Suppressor macrophage treated with lipopolysaccharide for 1 hour (primary cell): Measurements from ENCODE around the gene DAAM2.
A peak's percentile ranks its signal among the peaks of the same experiment; 100 is the strongest.

Experiments used
- DNase-seq, 3 donors: peaks; one replicate each; pipeline ENCODE4 v3.0.0-alpha.2; 2020 to 2022

The DAAM2 gene

DNA sequence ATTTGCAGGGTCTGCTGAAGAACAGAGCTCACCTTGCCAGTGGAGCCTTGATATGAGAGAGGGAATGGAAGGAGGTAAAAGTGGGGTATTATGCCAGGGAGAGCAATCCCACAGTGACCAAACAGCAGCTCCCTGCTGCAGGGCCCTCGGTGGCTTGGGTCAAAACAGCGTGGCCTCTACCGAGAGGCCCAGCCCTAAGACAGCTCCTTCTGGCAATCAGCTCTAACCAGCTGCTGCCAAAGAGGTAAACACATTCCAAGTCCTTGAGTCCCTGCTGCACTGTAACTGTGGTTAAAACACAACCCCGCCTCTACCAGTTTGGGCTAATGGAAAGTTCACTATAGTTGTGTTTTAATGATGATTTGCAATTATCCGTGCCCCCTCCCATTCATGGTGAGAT lies 1.4 kb upstream of the DAAM2 start:
- no peak for DNase-seq

DNA sequence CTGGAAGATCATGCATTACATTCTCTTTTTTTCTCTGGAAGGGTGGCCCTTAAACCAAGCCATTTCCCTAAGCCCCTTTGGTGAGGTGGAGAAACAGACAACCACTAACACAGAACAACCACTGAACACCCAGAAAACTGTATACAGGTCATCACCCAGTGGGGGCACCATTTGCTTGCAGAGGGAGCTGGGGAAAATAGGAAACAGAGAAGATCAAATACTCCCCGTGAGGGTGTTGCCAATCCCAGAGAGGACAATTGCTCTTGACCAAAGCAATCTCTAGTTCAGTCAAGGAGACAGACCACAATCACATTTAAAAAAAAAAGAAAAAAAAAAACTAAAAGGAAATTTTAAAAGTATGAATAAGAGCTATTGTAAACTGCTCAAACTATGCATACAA lies 865 bp upstream of the DAAM2 start:
- DNase-seq: peak in 1 of 3 donors; percentile 12

DNA sequence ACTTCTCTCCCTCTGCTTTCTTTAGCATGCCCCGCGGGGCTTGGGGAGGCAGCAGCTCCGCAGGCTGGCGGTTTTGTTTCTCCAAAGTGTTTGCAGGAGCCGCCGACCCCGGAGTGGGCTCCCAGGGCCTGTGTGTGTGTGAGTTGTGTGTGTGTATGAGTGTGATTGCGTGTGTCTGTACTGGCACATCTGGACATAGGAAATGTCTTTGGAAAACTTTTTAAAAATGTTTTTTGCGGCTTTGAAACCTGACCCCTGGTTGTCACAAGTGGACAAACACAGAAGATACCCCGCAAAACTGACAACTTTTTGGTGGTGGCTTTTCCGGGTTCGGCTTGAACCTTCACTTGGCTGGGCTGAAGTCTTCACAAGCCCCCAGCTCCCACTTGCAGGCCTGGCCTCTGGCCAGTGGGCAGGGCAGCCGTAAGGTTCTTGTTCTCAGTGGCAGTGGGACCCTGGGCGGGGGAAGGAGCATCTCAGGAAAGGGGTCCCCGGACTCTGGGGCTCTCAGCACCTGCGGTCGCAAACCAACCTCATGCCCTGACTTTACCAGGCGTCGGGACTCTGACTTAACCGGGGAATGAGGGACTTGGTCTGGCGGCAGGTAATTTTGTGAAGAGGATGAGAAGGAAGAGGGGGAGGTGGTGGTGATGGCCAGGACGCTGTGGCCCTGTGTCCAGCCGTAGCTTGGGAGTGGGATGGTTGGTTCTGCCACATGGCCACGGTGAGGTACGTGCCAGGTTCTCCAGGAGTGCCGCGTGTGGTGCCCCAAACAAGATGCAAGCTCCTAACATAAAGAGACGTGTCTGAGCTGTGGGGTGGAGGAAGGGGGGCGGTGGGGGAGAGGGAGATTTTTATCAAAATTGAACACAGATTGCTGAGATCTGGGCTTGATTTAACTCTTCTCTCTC lies 619 bp downstream of the DAAM2 start:
- no peak for DNase-seq

DNA sequence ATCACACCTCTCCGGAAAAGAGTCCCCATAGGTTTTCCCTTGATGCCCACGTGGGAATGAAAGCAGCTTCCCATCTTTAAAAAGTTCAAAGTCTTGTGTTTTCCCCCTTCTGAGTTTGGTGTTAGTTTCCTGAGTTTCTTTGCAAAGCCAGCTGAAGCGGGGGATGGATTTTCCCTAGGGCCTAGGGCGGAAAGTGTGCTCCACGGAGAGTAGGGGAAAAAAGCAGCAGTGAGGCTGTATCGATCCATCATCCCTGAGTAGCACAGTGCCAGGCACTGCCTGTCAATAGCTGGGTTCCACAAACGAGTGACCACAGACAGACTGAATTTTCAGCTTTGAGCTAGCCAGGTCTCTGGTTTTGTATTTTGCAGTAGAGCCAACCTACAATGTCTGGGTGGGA lies 1.3 kb downstream of the DAAM2 start:
- no peak for DNase-seq

DNA sequence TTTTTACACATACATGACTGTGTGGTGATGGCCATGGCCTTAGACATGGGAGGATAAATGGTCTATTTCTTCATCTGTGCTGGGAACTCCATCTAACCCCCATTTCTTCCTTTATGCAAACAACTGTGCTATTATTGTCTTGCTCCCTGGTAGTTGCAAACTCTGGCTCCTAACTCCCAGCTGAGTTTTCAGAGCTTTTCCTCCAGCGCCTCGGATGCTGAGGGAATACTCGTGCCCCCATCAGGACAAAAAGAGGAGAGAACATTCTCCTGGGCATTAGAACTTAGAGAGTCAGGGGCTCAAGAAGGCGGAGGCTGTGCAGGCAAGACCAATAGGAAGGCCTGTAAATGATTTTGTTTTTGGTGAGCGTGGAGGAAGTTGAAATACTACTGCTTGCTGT lies 2.1 kb downstream of the DAAM2 start:
- DNase-seq: no peak

DNA sequence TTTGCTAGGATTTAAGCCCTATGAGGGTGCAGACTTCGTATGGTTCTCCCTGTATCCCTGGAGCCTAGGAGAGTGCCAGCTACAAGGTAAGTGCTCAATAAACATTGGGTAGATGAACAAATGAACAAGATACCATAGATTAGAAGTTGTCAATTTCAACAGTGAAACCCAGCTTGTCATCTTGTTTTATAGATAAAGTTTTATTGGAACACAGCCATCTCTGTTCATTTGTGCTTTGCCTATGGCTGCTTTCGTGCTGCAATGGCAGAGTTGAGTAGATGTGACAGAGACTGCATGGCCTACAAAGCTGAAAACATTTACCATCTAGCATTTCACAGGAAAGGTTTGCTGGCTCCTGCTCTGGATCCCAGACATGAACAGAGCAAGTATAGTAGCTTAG lies 5.6 kb downstream of the DAAM2 start:
- DNase-seq: no peak

DNA sequence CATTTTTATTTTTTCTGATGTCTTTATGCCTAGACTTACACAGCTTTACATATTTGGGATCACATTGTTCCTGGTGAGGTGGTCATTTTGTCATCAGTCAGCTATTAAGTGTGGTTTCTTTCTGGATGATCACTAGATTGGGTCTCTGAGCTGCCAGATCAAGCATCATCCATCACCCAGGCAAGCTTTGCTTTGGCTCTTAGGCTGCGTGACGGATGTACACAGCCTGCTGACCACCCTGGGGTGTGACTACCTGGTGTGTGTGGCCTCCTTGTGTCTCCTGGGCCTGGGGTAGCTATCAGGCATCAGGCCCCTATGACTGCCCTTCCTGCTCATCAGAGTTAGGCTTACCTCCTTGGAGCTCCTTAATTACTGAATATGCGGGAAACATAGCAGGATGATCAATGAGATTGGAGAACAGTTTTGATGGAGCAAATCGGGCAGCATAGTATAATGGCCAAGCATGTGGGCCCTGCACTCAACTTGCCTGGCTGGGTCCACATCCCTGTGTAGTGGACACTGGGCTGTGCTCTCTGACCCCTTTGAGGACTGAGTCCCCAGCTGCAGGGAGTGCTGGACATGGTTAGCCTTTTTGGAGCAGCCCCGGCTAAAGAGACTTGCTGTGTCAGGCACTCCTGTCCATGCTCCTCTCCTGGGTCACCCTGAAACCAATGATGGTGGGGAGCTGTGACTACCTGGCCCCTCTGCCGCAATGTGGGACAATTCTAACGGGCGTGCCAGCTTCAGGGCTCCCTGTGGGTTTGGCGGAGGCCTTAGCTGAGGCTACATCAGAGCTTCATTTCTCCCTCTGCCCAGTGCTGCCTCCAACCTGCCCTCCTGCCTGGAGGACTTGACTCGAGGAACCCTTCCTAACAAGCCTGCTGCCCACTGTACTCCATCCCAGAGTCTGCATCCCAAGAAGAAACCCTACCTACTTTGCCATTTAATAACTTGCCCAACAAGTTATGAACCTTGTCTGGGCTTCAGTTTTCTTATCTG lies 8.2 kb downstream of the DAAM2 start:
- no peak for DNase-seq

DNA sequence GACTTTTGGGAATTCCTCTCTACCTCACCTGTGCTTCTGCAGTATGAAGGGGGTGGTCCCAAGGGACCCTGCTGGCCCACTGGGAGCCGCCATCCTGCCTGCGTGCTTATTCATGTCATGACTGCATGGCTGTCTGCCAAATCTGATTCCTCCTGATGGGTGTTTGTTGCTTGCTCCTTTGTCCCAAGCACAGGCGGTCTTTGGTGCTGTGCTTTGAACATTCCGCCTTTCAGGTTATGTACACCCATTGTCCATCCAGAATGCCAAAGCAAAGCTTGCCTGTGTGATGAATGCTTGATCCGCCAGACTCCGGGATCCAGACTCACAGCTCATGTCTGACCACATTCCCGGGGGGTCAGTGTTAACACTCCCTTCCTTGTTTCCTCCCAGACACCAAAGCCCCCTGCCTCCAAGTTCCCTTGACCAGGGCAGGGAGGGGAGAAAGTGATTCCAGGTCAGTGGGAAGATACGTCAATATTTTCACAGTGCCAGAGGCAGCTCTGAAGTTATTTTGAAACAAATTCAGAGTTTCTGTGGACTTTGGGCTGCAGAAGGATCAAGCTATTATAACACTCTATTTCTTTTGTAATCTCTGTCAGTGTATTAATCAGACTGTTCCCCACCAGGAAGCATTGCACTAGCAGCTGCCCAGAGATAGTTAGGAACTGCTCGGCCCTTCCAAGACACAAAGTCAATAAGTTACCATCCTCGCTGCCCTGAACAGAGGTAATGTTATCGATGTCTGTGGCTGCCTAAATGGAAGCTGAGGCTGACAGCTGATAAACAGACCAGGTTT lies 9.5 kb downstream of the DAAM2 start:
- DNase-seq: no peak

DNA sequence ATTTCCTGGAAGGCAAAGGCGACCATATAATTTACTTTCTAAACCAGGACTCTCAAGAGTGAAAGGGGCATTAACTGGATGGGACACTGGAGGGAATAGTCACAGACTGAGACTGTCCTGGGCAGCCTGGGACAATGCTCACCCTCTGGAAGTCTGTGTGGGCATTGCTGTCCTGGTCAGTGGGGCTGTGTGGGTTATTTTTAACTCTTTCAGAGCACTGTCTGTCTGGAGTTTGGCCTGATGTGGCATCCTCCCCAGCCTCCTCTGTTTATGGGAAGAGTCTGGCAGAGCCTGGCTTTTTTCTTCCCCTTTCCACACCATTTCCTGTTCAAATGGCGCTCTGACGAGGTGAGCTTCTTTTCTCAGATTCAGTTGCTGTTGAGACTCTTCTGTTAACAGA lies 11.7 kb downstream of the DAAM2 start:
- DNase-seq: no peak

DNA sequence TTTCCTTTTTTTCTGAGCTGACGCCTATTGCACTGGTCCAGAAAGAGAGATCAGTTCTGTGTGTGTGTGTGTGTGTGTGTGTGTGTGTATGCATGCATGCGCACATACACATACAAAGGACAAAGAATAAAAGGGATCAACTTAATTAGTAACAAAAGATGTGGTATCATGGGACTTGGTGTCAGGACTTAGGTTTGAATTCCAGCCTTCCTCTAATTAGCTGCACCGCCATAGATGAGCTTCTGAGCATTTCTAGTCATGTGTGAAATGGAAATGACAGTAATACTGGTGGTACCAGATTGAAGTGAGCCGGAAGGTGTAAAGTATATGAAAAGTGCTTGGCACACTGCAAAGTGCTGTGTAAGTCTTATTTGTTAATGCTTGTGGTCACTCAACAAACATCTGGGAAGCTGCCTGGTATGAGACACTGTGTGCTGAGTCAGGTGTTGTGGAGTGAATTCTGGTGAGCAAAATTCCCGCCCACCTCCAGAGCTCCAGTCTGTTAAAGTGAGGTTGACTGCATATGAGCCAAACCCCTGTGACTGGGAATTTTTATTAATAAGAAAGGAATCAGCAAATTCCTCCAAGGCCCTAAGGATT lies 12.4 kb downstream of the DAAM2 start:
- peak in 1 of 3 donors; percentile 7 for DNase-seq

DNA sequence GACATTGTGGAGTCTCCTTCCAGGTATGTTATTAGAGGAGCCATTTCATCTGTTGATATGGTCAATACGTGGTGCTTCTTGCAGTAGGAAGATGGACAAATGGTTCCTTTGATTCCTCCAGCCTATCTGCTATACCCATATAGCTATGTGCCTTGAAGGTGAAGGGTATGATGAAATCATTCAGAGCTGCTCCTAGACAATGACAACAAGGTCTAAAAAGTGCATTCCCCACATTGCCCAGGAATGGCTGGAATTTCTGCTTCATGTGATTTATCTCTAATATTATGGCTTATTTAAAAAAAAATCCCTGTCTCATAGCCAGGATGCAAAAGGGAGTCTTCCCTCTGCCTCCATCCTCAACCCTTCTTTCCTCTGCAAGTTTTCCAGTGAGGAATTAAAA lies 14.1 kb downstream of the DAAM2 start:
- no peak for DNase-seq

DNA sequence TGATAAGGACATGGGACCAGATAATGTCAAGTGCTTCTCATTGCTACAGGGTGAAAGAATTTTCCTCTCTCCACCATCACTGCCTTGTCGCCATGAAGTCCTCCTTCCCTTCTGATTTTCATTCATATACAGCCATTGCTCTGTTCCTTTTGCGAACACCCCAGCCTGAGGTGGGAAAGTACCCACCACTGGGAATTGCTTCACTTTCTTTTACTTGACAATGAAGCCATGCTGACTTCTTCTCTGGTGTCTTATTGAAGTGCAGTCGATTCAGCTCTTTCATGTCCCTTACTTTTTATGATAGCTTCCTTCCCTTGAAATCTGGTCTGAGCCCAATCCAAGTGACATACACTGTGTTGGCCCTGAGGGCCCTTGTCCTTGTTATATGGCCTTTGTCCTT lies 16.2 kb downstream of the DAAM2 start:
- no peak for DNase-seq

DNA sequence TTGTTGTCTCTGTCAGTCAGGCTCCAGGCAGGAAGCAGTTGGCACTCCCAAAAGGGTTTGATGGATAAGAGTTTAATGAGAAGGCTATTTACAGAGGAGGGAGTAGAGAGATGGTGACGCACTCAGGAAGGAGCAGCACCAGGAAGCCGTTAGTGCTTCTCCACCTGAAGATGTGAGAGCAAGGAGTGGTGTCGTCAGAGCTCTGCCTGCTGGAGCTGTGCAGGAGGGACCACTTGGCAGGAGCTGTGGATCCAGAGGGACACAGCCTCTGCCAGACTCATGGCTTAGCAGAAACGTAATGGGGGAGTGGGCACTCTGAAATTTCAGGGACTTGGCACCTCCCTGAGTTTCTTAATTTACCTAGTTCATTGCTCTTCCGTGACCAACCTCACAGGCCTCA lies 16.8 kb downstream of the DAAM2 start:
- no peak for DNase-seq

DNA sequence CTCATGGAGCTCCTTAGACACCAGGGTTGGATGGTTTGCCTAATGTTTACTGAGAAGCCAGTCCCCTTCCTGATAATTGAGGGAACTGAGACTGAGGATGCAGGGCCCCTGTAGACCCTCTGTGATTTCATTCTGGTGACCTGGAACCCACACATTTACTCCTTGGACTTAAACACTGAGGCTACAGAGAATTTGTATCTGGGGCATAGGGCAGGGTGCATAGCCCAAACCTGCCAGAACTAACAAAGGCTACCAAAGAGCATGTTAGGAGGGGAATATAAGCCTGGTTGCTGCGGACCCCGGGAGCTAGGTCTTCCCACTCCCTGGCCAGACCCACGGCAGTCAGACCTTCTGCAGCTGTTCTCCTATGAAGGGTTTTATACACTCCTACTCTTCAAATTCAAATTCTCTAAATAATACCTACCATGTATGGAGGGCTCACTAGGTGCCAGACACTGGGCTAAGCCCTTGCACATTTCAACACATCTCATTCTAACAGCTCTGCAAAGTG lies 19.7 kb downstream of the DAAM2 start:
- no peak for DNase-seq

DNA sequence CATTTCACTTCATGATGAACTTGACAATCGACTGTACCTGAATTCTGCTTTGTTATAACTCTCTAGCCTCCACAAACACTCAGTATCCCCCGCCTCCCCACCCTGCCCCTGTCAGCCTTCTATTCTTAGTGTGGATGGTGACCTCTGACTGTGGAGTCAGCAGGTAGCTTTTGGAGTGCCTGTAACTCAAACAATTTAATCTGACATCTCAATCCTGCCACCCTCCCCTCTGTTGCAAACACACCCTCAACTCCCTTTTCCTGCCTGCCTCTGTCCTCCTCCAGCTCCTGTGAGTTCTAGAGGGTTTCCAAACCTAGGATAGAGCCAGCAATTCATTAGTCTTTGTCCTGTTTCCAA lies 20.3 kb downstream of the DAAM2 start:
- DNase-seq: no peak

DNA sequence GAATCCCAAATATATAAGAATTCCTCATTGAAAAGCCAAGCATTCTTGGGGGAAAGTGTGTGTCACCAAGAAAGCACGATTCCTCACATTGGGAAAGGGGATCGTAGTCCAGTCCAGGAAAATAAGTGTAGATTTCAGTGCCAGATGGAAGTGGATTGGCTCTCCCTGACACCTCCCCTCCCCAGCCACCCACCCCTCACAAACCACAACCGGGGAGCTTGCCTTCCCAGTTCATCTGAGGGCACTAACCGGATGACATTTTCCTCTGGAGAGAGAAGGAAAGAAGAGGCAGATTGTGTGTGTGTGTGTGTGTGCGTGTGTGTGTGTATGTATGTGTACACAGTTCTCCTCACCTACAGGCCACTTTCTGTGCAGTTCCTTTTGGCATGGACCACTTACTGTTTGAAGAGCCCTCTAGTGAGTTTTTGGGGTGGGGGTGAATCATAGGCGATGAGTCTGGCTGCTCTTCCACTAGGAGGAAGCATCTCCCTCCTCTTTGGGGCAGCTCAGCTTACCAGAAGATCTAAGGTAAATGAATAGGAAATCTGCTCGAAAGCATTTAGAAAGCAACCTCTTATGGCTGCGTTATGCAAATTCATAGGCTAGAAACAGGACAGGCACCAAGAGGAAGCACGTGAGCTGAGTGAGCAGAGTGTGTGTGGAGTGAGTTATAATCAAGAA lies 20.8 kb downstream of the DAAM2 start:
- DNase-seq: peak in 1 of 3 donors; percentile 11

DNA sequence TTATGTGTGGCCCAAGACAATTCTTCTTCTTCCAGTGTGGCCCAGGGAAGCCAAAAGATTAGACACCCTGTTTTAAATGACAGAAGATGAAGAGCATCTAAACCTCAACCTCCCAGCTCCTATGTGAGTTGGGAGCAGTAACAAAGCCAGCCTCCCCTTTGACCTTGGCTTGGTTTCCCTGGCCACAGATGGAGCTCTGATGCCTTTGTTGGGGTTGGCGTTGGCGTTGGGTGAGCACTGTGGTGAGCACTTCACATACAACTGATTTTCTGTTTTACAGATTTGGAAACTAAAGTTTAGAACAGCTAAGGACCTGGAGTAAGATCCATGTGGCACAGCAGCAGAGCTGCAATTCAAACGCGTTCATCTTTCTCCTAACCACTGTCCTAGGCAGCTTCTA lies 22.1 kb downstream of the DAAM2 start:
- DNase-seq: no peak

DNA sequence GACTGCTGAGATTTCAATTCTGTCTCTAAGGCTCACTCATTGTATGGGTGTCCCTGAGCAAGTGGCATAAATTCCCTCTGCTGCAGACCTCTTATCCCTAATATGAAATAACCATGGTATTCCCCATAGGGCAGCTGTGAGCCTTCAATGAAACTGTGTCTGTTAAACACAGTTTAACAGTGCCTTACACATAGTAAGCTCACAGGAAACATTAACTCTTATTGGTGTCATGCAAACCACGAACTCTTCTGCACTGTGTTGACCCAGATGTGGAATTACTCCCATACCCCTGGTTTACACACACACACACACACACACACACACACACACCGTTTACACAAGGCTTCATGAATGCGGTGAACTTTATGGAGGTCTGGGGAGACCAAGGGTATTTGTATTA lies 23.2 kb downstream of the DAAM2 start:
- no peak for DNase-seq

DNA sequence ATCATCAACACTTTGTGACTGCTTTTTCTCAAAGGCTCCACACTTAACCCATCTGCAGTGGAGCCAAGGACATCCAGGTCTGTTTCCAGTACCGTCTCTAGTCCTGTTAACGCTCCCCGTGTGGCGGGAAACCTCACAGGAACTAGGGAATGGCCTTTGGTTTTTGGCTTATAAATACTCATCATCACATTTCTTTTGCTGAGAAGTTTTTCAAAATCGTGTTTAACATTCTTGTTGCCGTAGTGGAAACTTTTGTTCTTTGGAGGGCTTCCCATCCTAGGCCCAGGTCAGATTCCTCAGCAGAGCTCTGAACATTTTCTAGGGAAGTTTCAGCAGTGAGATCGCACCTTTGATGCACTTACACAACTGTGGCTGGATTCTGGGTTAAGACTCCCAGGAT lies 24.6 kb downstream of the DAAM2 start:
- DNase-seq: no peak

DNA sequence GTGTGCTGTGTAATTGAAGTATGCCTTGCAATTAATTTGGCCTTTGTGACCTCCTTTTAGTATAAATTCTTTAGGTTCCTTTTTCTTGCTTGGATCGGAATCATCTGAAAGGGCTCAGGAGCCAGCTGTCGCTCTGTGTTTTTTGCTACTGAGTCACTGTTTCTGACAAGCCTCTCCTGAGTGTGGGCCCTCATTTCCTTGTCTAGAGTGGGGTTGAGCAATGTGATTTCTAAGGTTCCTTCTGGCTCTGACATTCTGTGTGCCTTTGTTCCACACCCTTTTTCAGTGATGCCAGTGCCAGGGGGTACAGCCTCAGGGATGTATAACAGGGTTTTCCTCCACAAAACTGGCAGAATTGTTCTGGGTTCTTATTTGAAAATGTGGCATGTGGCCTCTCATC lies 26.5 kb downstream of the DAAM2 start:
- DNase-seq: peak; percentile 27 to 58 (median 43)

DNA sequence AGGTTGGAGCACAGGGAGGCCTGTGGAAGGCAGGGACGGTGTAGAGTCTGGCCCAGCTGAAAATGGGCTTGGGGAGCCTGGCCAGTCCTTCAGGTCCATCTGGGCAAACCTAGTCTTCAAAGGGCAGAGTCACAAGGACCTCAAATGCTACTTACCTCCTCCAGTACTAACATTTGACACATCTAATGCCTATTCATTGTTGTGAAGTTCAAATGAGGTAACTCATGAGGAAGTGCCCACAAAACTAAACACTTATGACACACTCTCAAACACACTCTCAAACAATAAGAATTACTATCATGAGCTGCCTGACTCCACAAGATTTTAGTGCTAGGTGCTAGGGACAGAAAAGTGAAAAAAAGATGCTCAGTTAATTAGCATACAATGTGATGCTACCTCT lies 27.1 kb downstream of the DAAM2 start:
- DNase-seq: peak in 2 of 3 donors; percentile 23 to 32

DNA sequence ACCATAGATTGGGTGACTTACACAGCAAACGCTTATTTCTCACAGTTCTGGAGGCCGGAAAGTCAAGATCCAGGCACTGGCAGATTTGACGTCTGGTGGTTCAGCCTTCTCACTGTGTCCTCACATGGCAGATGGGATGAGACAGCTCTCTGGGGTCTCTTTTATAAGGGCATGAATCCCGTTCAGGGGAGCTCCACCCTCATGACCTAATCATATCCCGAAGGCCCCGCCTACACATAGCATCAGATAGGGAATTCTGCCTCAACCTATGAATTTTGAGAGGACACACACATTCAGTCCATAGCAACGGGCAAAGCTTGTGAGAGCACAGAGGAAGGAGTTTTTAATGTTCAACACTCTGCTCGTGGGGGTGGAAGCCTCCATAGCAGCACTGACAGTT lies 27.5 kb downstream of the DAAM2 start:
- no peak for DNase-seq
